ENCODE data around the gene MRTO4. TPM values are rescaled to one million over a fixed set of nuclear protein-coding genes. Genes with fewer than 3 reads are reported as not detected.

MRTO4 gene
- total and polyA plus RNA-seq, 9 of the 15 experiments (the other 6 are each of a cell fraction or from before 2014, with no cell fraction given) = 62.0 to 173 (median 146) TPM

GRCh38 chr1:19210772-19211549 is 40.6 kb upstream of the MRTO4 start (continued):
- TF ChIP-seq REST (IDR thresholded peaks at IDR 0.05; ENCODE audit: borderline replicate concordance) (no peak), REST (CRISPR knock-in tag; IDR thresholded peaks at IDR 0.05; ENCODE audit: low read depth) (no peak), ZNF445 (CRISPR knock-in tag; IDR thresholded peaks at IDR 0.05; ENCODE audit: low read depth) (no peak), ZNF79 (CRISPR knock-in tag; IDR thresholded peaks at IDR 0.05; ENCODE audit: low read depth) (no peak), POLR2H (tag; IDR thresholded peaks at IDR 0.05; ENCODE audit: low read depth) (no peak), ZSCAN32 (CRISPR knock-in tag; IDR thresholded peaks at IDR 0.05) (0 out of 2 replicates have a peak, but pooled peaks have one; percentile 41), HDAC2 (IDR thresholded peaks at IDR 0.05) (0 out of 2 replicates have a peak, but pooled peaks have one; percentile 13), MTA3 (IDR thresholded peaks at IDR 0.05; ENCODE audit: borderline replicate concordance) (no peak), ELF2 (CRISPR knock-in tag; IDR thresholded peaks at IDR 0.05) (no peak), IRF1 (CRISPR knock-in tag; IDR thresholded peaks at IDR 0.05; ENCODE audit: borderline replicate concordance) (0 out of 2 replicates have a peak, but pooled peaks have one; percentile 45), MNT (conservative IDR thresholded peaks at IDR 0.05) (0 out of 4 replicates have a peak, but pooled peaks of 1 of the 2 experiments have one; percentile 5), E2F4 (CRISPR knock-in tag; IDR thresholded peaks at IDR 0.05; ENCODE audit: low read depth) (no peak), IRF2 (CRISPR knock-in tag; IDR thresholded peaks at IDR 0.05) (no peak), BRD9 (IDR thresholded peaks at IDR 0.05; ENCODE audit: low read depth, partially characterized antibody) (no peak), PYGO2 (tag; IDR thresholded peaks at IDR 0.05) (no peak), MECOM (CRISPR knock-in tag; IDR thresholded peaks at IDR 0.05) (no peak)

All from K562 (cell line).